NCI-H128 (cell line): ENCODE measurements around the gene THAP9.
"Not testable (repeated sequence)": the region's sequence is repeated elsewhere in the genome, so short reads cannot be mapped to it uniquely, and the experiment has no call there.

Experiments used
- DNase-seq: peaks from one replicate; lab custom pipeline; 2025; ENCODE audit not compliant: unreplicated experiment; lab: John Stamatoyannopoulos, UW

THAP9 gene

DNA sequence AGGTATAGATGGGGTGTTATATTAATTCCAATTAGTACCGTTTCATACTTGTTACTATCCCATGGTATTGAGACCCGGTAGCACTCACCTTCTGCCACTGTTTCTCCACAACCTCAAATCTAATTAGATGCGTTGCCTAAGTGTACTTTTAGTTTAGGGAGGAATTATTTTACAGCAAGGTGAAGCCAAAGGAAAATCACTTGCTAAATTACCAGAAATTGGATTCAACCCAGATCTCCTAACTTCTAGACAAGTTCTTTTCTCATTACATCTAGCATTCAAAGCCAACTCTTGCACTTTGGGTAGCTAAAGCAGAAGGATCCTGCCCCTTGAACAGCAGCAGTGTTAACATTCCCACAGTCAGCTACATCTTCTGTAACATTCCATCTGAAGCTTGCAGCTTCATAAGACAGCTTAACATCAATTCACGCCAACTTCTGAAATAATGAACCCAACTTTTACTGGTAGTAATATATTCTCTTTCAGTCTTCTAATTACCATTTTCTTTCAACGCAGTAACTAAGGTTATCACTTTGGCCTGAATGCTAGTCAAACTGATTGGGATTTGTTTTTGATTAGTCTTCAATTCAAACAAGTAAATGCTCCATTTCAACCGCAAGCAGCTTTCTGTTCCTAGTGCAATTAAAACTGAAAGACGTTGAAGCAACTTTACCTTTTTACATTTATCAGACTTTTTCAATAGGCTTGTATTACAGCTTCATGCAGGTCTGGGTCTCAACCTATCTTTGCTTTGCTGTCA lies 8.6 kb upstream of the THAP9 start:
- no peak for DNase-seq

DNA sequence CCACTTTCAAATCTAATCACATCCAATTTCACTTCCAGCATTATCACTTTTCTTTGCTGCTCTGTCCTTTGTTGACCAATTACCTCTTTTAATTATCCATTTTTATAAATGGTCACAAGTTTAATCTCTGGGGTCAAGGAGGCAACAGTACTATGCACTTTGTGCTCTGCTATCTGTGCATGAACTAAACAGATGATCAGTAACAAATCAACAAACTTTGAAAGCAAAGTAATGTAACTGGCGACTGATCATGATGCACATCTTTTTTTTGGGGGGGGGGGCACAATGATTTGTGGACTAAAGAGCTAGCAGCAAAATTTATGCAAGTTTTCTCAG lies 8.1 kb upstream of the THAP9 start:
- DNase-seq, result no peak

DNA sequence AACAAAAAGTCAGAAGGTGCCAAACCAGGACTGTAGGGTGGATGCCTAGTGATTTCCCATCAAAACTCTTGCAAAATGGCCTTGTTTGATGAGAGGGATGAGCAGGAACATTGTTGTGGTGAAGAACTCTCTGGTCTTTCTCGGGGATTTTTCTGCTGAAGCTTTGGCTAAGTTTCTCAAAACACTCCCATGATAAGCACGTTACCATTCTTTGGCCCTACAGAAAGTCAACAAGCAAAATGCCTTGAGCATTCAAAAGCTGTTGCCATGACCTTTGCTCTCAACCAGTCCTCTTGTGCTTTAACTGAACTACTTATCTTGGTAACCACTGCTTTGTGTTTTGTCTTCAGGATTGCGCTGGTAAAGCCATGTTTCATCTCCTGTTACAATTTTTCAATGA lies 6.6 kb upstream of the THAP9 start:
- no peak for DNase-seq

DNA sequence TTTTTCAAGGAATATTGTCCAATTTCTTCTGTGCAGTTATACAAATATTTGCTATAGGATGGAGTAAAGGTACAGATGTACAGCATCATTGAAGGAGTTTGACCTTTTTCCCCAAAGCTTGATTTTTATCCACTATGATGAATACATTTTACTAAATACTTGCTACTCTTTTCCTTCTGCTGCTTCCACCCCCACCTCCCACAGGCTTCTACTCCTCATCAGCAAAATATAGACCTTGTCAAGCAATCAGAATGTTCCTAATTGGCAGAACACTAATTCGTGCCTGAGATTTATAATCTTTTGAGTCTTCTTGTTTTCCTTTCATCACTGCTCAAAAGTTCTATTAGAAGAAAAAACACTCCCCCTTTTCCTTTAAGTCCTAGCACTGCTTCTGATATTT lies 3.8 kb upstream of the THAP9 start:
- no peak for DNase-seq

DNA sequence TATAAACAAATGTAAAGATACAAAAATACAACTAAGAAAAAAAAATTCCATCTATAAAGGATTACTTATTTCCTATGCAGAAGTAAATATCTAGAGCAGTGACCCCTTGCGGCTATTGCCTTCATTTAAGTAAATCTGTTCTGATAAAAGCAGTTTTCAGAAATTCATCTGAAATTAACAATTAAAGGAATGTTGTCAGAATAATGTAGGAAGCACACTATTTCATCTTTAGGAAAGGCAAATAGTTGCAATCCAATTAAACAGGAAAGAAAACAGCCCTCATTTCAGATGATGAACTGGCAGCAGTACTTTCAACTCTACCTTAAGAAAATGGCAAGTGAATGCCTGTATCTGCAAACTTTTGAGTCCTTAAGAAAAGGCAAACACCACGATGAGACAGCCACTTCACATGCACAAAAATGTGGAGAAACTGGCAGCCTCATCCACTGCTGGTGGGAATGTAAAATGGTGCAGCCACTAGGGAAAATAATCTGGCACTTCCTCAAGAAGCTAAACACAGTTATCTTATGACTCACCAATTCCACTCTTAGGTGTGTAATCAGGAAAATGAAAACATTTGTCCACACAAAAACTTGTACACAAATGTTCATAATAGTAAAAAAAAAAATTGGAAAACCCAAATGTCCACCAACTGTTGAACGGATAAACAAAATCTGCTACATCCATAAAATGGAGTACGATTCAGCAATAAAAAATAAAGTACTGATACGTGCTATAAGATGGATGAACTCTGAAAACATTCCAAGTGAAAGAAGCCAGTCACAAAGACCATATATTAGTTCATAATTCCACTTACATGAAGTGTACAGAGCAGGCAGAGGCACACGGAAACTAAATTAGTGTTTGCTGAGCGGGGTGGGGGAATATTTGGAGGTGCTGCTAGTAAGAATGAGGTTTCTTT lies 2.0 kb upstream of the THAP9 start:
- no peak for DNase-seq

DNA sequence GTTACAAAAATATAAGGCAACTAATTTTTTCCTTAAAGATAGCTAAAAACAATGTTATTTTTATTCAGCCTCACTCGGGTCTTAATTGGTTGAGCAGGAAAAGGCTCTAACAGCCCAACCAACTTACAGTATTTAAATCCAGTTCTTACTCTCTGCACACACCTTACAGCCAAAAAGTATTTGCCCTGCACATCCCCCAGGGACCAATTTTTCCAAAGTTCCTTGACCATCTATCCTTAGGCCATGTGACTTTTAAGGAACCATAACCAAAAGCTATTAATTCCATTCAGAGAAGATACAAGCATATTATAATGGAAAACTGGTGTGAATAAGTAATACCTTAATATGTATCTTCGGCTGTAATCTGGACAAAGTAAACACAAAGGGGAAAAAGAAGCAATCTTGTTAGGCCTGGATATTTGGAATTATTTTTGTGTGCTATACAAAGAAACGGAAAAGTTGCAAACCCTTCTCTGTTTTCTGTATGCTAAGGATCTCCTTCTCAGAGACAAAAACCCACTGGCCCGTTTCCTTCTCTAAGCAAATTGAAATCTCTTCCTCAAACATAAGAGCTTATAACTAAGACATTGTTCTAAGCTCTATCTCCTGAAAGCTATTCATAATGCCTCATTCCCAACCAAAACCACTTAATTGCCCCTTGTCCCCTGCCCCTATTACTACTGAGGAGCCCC lies 1.0 kb upstream of the THAP9 start:
- DNase-seq, result no peak

DNA sequence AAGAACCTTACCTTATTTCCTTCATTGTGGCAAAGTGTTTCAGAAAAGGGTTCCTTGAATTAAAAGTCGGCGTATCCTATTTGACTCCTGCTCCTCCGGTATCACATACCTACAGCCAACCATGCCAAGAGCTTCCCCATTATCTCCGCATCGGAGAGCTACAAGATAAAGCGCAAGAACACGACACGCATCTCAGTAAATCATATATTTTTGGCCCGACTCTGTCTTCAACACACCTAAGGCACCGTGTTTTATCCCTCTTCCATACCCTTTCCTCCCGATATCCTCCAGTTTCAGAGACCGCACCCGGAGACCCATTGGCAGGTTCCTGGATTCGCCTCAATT lies 497 bp upstream of the THAP9 start:
- no peak for DNase-seq

DNA sequence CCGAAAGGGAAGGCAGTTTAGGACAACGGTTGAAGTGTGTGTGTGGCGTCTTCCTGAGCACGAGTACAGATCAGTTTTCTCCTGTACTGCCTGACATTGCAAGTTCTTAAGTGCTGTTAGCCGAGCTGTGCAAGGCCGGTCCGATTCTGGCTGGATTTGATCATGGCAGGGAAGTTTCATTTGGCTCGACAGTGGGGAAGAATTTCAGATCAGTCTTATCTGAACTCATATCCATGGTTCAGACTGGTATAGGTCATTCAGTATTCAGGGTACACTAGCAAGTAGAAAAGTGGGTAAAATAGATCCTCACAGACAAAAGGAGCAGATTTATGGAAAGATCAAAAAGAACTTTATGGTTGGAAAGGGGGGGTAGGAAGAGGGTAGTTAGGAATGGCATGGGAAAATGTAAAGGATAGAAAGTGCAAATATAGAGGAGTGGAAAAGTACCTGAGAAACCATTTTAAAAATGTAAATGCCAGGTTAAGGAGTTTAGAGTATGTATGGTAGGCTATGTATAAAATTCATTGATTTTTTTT lies 716 bp downstream of the THAP9 start:
- DNase-seq, result no peak

DNA sequence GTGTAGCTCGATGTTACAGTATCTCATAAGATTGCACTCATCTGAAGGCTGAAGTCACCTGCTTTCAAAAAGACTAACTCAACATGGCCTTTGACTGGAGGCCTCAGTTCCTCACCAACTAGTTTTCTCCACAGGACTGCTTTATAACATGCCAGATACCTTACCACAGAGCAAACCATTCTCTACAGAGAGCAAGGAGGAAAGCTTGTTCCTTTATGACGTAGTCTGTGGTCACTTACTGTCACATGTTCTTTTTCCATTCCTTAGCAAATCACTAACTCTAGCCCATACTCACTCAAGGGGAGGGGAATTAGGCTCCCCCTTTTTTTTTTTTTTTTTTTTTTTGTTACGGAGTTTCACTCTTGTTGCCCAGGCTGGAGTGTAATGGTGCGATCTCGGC lies 3.2 kb downstream of the THAP9 start:
- no peak for DNase-seq

DNA sequence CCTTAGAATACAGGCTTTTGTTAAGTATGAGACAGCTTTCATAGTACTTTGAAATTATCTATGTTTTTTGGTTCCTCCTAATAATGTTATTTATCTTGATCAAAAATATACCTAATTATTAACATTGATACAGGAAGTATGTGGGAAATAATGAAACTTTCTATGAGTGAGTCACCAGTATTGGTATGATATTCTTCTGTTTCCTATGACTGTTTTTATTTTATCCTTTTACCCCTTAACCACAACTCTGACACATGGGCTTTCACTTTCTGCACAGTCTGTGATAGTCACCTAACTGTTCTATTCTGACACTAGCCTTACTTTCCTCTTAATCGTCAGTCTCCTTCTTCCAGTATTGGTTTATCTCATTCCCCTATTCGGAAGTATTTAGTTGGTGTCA lies 4.7 kb downstream of the THAP9 start:
- DNase-seq, result no peak

DNA sequence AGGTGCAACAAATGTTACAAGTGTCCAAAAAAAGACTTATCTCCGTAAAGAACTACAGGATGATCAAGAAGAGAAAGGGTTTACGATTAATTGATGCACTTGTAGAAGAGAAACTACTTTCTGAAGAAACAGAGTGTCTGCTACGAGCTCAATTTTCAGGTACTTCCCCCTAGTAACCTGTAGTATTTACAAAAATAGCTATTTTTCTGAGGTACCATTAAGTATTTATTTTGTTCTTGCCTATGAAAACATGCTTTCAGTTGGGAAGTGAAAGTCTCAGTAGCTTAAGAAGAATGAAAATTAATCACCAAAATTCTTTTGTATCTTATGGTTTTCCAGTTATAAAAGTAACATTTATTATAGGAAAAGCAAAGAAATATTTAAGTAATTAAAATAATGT lies 5.9 kb downstream of the THAP9 start:
- DNase-seq, result no peak

DNA sequence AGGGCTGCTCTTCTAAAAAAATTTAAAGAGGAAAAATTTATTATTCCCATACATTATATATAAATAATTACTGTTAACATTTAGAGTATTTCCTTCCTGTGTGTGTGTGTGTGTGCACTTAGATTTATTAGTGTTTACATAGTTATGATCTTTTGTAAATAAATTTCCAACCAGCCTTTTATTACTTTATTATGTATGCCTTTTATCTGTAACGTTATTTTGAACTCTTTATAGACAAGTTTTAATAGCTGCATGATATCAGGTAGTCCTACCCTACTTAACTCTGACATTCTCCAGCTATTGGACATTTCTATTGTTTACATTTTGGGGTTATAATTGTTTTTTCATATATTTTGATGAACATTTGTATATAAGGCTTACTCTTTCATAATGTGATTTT lies 8.8 kb downstream of the THAP9 start:
- no peak for DNase-seq

DNA sequence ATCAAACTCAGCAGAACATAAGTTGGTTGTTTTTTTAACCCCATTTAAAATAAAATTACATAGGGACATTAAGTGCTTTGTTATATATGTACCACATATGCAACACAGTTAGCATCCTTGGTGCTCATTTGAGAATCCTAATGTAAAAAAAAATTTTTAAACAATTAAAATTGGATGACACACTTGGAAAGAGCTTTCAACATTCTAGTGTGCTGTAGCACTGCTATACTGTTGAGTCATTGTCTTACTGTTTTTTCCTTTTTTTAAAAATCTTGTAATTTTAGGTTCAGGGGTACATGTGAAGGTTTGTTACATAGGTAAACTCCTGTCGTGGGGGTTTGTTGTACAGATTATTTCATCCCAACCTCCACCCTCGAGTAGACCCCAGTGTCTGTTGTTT lies 12.8 kb downstream of the THAP9 start:
- DNase-seq, result no peak

DNA sequence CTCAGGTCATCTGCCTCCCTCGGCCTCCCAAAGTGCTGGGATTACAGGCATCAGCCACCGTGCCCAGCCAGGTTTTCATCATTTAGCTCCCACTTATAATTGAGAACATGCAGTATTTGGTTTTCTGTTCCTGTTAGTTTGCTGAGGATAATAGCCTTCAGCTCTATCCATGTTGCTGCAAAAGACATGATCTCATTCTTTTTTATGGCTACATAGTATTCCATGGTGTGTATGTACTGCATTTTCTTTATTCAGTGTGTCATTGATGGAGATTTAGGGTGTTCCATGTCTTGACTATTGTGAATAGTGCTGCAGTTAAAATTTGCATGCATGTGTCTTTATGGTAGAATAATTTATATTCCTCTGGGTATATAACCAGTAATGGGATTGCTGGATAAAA lies 13.4 kb downstream of the THAP9 start:
- not testable (repeated sequence) for DNase-seq

DNA sequence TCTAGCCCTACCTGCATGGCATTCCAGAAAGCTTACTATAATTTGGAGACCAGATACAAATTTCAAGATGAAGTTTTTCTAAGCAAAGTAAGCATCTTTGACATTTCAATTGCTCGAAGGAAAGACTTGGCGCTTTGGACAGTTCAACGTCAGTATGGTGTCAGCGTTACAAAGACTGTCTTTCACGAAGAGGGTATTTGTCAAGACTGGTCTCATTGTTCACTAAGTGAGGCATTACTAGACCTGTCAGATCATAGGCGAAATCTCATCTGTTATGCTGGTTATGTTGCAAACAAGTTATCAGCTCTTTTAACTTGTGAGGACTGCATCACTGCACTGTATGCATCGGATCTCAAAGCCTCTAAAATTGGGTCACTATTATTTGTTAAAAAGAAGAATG lies 17.6 kb downstream of the THAP9 start:
- DNase-seq, result no peak

DNA sequence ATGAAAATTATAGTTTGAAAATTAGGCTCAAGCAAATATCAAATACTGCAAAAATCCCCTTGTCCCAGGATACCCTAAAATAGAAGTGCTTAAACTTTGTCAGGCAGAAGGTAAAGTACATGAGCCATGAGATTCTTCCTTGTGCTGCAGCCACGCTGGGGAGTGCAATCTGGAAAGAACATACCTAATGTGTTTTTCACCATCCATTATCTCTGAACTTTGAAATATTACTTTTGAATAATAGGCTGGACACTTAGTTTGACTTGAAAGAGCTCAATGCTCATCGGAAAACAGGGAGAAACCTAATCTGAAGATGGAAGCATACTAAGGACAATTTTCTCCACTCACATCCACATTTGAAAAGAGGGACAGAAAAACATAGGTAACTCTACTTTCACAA lies 18.9 kb downstream of the THAP9 start:
- DNase-seq, result no peak

DNA sequence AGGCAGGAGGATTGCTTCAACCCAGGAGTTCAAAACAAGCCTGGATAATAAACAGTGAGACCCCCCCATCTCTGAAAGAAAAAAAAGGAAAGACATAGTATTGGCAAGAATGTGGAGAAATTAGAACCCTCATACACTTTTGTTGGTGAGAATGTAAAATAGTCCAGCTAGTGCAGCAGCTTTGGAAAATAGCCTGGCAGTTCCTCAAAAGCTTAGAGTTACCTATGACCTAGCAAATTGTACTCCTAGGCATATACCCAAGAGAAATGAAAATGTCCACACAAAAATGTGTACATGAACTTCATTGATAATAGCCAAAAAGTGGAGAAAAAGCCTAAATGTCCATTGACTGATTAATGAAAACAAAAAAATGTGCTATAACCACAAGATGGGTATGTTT lies 21.3 kb downstream of the THAP9 start:
- DNase-seq, result no peak

DNA sequence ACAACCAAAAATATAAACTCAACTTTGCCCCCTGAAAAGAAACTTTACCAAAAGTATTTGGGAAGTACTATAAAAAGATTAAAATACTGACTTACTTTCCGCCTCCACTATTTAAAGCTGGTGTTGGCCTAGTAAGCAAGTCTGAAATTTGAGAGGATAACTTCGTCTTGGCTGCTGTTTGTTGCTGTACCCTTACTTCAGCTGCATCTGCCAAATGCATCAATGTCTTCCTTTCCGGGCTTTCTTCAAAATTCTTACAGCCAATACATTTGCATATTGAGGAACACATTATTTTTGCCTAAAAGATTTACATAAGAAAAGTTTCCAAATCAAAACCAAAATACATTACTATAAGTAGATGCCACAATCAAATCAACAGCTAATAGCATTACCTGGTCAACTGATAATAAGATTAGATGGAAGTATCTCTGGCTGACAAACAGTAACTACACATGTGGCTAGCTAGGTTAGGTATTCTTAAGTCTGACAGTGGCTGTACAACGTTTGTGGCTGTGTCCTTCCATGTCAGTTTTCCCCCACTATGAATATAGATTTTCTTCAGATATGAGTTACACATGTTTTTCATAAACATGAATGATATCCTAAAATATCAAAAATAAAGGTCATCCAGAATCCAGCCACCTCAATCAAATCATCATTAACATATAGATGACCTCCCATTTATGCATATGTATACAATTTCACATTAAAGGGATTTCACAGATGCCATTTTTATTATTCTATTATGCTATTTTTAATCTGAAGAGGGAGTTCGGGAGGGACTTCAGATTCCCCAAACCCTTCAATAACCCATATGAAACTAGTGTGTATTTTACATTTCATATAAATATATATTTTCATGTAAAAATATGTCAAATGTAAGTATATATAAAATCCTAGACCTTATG lies 30.6 kb downstream of the THAP9 start:
- no peak for DNase-seq

DNA sequence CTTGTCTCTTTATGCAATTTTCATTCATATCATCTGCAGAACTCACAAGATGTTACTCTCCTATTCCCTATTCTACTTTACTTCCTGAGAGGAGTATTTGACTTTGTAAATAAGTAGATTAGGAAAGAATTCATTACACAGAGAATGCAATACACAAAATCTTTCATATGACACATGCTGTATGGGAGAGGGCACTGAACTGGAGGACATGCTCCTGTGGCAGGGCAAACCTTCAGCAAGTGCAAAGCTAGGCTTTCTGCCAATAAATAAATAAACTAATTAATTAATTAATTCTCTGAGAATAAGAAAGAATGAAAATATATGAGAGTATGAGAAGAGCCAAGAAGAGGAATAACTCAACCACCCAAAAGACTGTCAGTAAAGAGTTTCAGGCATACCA lies 33.9 kb downstream of the THAP9 start:
- DNase-seq, result no peak

DNA sequence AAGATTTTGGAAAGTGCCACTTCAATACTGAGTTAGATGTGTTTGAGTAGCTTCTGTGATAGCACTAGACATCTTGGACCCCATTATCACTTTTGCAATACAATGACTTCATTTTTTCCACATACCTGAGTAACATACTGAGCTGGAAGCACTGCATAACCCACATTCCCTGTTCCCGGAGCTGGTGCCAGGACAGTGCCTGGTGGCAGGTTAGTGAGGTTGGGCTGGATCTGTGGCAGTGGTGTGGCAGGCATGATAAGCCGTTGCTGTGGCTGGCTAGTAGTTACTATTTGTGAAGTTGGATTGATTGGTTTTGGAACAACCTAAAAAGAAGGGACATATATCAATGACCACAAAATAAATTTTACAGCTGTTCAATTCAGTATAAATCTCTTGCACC lies 38.9 kb downstream of the THAP9 start:
- DNase-seq, result no peak

DNA sequence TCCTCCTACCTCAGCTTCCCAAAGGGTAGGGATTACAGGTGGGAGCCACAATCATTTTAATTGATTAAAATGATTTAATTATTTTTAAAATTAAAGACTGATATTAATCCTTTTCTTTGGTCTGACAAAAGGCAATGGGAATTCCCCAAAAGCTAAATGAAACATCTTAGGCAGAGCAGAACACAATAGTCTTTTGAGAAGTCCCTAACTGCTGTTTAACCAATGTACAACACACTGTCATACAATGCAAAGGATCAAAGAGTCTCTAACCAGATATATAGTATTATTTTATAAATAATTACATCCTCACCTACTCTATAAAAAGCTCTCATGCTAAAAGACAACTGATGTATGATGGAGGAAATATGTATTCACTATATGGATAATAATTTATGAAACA lies 47.0 kb downstream of the THAP9 start:
- no peak for DNase-seq
